ENCODE measurements around the gene ANGPT4. TPM values are rescaled to one million over a fixed set of nuclear protein-coding genes. Genes with fewer than 3 reads are reported as not detected.

ANGPT4 gene
- total and polyA plus RNA-seq, 4 donors = 0.30 to 0.57 (median 0.44) TPM

DNA sequence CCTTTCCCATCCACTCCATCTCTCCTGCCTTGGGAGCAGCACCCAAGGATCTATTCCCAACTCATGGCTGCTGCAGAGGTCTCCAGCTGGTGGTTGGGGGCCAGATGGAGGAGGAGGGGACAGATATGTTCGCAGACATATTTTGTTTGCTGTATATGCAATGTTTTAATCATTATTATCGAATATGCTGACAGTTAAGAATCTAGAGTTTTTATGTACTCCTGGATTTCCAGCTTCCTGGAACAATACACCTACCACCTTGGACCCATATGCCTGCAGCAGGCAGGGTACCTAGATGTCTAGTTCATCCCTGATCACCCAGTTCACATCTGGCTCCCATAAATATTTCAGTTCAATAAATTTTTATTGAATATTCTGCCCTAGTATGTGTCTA, 73.6 kb downstream of the ANGPT4 start:
- no peak overlapping the region for H3K4me3 ChIP-seq (ENCODE audit: low read depth, low read length)
- peaks cover 52% of the 10 kb centered on the region for H3K4me1 ChIP-seq (ENCODE audit: control insufficient read depth, insufficient read depth, low read length)
- DNase-seq (ENCODE audit: low read depth in 4 of 6, low spot score in 6 of 6) = no peak
- no CpG with 5 or more reads among the region's 2 CpGs for whole genome bisulfite sequencing (ENCODE audit: insufficient coverage)
- no peak overlapping the region for H3K27ac ChIP-seq (ENCODE audit: low read depth, low read length)
- H3K36me3 ChIP-seq (ENCODE audit: control insufficient read depth, insufficient read depth, low read length) = peaks cover 3% of the 10 kb centered on the region
- H3K27me3 ChIP-seq (ENCODE audit: control insufficient read depth, insufficient read depth, low read length) = peaks cover 24% of the 10 kb centered on the region
- H3K9me3 ChIP-seq (ENCODE audit: control insufficient read depth, insufficient read depth, low read length) = no peaks in the 10 kb centered on the region

DNA sequence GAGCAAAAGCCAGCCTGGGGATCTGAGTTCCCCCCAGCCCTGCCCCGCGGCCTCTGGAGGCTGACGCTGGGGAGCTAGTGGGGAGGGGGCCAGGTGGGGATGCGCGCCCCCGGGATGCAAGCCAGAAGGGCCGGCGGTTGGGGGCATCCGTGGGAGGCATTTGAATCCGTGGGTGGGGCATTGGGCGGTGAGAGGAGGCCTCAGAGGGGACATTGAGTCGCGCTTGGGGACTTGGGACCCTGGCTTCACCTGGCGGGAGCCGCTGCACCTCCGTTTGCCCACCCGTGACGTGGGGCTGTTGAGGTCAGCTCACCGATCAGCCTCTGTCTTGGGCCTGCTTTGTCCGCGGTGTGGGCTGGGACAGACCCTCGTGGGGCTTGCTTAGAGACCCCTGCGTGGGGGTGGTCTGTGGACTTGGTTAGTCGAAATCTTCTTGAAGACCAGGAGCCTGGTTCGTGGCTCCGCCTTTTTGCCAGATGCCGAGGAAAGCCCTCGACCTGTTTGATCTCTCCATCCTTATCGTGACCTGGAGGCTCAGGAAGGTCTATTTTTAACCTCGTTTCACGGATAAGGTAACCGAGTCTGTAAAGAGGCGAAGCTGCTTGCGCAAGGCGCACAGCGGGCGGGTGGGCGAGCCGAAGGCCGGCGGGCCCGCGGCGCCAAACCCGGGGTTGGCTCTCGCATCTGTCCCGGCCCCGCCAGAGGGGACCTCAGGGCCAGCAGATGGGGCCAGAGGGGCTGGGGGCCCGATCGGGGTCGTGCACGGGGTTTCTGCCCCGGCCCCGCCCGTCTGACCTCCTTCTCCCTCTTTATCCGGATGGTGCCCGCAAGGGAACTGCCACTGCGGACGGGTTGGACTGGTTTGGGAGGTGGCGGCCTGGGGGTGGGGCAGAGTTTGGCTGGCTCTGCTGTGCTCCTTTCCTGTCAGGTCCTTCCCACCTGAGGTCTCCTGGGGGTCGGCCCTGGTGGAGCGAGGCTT, 74.3 kb downstream of the ANGPT4 start:
- no peaks in the 10 kb centered on the region for H3K9me3 ChIP-seq (ENCODE audit: control insufficient read depth, insufficient read depth, low read length)
- peak in 1 of 6 donors; percentile 22 for DNase-seq (ENCODE audit: low read depth in 4 of 6, low spot score in 6 of 6)
- H3K36me3 ChIP-seq (ENCODE audit: control insufficient read depth, insufficient read depth, low read length) = peaks cover 3% of the 10 kb centered on the region
- peaks cover 46% of the 10 kb centered on the region for H3K4me1 ChIP-seq (ENCODE audit: control insufficient read depth, insufficient read depth, low read length)
- 19% methylated on average over 51 of the region's 62 CpGs for WGBS (ENCODE audit: insufficient coverage)
- H3K27me3 ChIP-seq (ENCODE audit: control insufficient read depth, insufficient read depth, low read length) = peaks cover 24% of the 10 kb centered on the region
- peak overlapping the region; percentile 26 for H3K4me3 ChIP-seq (ENCODE audit: low read depth, low read length)
- no peak overlapping the region for H3K27ac ChIP-seq (ENCODE audit: low read depth, low read length)

DNA sequence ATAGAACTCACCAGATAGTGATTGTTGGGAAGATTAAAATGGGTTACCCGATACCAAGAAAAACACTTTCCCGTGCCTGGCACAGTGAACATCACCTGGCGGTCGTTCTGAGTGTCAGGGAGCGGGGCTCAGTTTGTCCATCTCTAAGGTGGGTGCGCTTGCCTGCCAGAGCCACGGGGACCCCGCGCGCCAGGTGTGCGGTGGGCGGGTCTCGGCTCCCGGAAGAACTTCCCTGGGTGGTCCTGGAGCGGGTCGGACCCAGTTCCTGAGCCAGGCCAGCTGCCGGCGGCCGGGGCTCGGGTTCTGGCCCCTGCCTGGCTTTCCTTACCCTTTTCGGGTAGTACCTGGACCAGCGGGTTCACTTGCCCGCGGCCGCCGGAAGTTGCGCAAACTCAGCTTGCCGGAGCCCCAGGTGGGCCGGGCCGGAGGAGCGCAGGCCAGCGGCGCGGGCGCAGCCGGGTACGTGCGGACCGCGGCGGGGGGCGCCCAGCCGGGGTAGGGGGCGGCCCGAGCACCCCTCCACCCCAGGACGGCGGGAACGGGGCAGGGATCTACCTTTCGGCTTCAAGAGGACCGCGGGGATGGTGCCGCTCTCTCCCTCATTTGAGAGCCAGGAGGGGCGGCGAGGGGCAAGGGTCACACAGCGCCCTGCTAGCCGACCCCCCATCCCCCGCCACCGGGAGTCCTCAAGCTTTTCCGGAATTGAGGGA, 75.1 kb downstream of the ANGPT4 start:
- H3K9me3 ChIP-seq (ENCODE audit: control insufficient read depth, insufficient read depth, low read length) = no peaks in the 10 kb centered on the region
- H3K4me3 ChIP-seq (ENCODE audit: low read depth, low read length) = peak overlapping the region; percentile 26
- H3K4me1 ChIP-seq (ENCODE audit: control insufficient read depth, insufficient read depth, low read length) = peaks cover 37% of the 10 kb centered on the region
- WGBS (ENCODE audit: insufficient coverage) = 14% methylated on average over 51 of the region's 59 CpGs
- DNase-seq (ENCODE audit: low read depth in 4 of 6, low spot score in 6 of 6) = no peak
- peaks cover 3% of the 10 kb centered on the region for H3K36me3 ChIP-seq (ENCODE audit: control insufficient read depth, insufficient read depth, low read length)
- H3K27me3 ChIP-seq (ENCODE audit: control insufficient read depth, insufficient read depth, low read length) = peaks cover 24% of the 10 kb centered on the region
- H3K27ac ChIP-seq (ENCODE audit: low read depth, low read length) = no peak overlapping the region

DNA sequence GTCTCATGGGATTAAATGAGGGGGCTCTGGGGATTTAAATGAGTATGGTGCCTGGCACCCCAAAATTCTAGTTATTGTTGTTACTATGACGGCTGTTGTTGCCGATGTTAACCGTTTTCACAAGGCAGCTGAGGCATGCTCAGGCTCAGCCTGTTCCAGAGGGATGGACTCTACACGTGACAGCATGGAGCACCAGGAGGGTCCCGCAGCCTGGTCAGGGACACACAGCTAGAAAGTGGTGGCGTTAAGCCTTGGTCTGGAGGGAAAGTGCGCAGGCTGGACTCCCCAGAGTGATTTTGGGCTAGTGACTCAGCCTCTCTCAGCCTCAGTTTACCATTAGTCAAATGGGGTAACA, 75.7 kb downstream of the ANGPT4 start:
- Histone ChIP-seq H3K27me3 (ENCODE audit: control insufficient read depth, insufficient read depth, low read length) (peaks cover 24% of the 10 kb centered on the region), H3K9me3 (ENCODE audit: control insufficient read depth, insufficient read depth, low read length) (no peaks in the 10 kb centered on the region), H3K36me3 (ENCODE audit: control insufficient read depth, insufficient read depth, low read length) (peaks cover 3% of the 10 kb centered on the region), H3K4me3 (ENCODE audit: low read depth, low read length) (no peak overlapping the region), H3K27ac (ENCODE audit: low read depth, low read length) (no peak overlapping the region), H3K4me1 (ENCODE audit: control insufficient read depth, insufficient read depth, low read length) (peaks cover 34% of the 10 kb centered on the region)
- no peak for DNase-seq (ENCODE audit: low read depth in 4 of 6, low spot score in 6 of 6)
- WGBS (ENCODE audit: insufficient coverage) = 81% methylated on average over 5 of the region's 7 CpGs

DNA sequence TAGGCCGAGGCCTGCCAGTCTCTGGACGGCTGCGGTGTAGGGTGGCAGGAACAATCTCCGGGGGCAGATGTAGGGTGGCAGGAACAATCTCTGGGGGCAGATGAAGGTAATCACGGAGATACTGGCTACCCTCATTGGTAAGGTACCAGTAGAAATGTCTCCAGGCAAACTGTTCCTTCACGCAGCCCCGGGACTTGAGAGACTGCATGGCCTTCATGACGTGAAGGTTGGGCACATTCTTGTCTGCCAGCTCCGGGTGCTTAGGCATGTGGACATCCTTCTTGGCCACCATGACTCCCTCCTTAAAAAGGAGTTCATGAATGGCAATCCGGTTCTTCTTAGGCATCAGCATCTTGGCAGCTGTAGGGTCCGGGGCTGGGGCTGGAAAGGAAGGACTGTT, 76.5 kb downstream of the ANGPT4 start:
- 98% methylated on average over 7 of the region's 11 CpGs for WGBS (ENCODE audit: insufficient coverage)
- Histone ChIP-seq H3K36me3 (ENCODE audit: control insufficient read depth, insufficient read depth, low read length) (no peaks in the 10 kb centered on the region), H3K9me3 (ENCODE audit: control insufficient read depth, insufficient read depth, low read length) (no peaks in the 10 kb centered on the region), H3K4me1 (ENCODE audit: control insufficient read depth, insufficient read depth, low read length) (peaks cover 33% of the 10 kb centered on the region), H3K27ac (ENCODE audit: low read depth, low read length) (no peak overlapping the region), H3K4me3 (ENCODE audit: low read depth, low read length) (no peak overlapping the region), H3K27me3 (ENCODE audit: control insufficient read depth, insufficient read depth, low read length) (peaks cover 24% of the 10 kb centered on the region)
- DNase-seq (ENCODE audit: low read depth in 4 of 6, low spot score in 6 of 6) = no peak

DNA sequence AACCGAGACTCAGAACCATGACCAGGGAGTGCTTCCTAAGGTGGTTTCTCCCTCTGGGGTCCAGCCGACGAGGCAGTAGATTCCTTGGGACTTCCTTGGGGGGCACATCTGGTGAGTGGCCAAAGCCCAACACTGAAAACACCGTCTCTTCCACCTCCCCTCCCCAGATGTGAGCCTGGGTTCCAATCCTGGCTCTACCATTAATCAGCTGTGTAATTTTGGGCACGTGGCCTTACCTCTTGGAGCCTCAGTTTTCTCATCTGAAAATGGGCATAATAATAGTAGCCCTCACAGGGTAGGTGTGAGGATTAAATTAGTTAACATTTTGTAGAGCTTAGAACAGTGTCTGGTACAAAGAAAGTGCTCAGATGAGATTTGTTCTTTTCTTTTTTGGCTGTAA, 77.1 kb downstream of the ANGPT4 start:
- peaks cover 33% of the 10 kb centered on the region for H3K4me1 ChIP-seq (ENCODE audit: control insufficient read depth, insufficient read depth, low read length)
- H3K27me3 ChIP-seq (ENCODE audit: control insufficient read depth, insufficient read depth, low read length) = peaks cover 24% of the 10 kb centered on the region
- no peaks in the 10 kb centered on the region for H3K36me3 ChIP-seq (ENCODE audit: control insufficient read depth, insufficient read depth, low read length)
- no peak overlapping the region for H3K27ac ChIP-seq (ENCODE audit: low read depth, low read length)
- 80% methylated on average over 5 of the region's 5 CpGs for WGBS (ENCODE audit: insufficient coverage)
- DNase-seq (ENCODE audit: low read depth in 4 of 6, low spot score in 6 of 6) = no peak
- no peaks in the 10 kb centered on the region for H3K9me3 ChIP-seq (ENCODE audit: control insufficient read depth, insufficient read depth, low read length)
- H3K4me3 ChIP-seq (ENCODE audit: low read depth, low read length) = no peak overlapping the region

DNA sequence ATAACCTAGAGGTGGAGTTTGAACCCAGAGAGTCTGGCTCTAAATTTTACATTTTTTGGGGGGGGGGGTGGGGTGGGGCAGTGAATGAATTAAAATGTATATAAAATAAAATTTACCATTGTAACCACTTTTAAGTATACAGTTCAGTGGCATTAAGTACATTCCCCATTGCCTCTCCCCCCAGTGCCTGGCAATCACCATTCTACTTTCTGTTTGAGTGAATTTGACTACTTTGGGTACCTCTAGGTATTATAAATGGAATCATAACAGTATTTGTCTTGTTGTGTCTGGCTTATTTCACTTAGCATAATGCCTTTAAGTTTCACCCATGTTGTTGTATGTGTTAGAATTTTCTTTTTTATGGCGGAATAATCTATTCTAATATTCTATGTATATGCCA, 79.9 kb downstream of the ANGPT4 start:
- Histone ChIP-seq H3K27me3 (ENCODE audit: control insufficient read depth, insufficient read depth, low read length) (peaks cover 10% of the 10 kb centered on the region), H3K4me3 (ENCODE audit: low read depth, low read length) (no peak overlapping the region), H3K9me3 (ENCODE audit: control insufficient read depth, insufficient read depth, low read length) (no peaks in the 10 kb centered on the region), H3K27ac (ENCODE audit: low read depth, low read length) (no peak overlapping the region), H3K4me1 (ENCODE audit: control insufficient read depth, insufficient read depth, low read length) (peaks cover 26% of the 10 kb centered on the region), H3K36me3 (ENCODE audit: control insufficient read depth, insufficient read depth, low read length) (no peaks in the 10 kb centered on the region)
- no peak for DNase-seq (ENCODE audit: low read depth in 4 of 6, low spot score in 6 of 6)
- no CpG with 5 or more reads among the region's 1 CpG for WGBS (ENCODE audit: insufficient coverage)

DNA sequence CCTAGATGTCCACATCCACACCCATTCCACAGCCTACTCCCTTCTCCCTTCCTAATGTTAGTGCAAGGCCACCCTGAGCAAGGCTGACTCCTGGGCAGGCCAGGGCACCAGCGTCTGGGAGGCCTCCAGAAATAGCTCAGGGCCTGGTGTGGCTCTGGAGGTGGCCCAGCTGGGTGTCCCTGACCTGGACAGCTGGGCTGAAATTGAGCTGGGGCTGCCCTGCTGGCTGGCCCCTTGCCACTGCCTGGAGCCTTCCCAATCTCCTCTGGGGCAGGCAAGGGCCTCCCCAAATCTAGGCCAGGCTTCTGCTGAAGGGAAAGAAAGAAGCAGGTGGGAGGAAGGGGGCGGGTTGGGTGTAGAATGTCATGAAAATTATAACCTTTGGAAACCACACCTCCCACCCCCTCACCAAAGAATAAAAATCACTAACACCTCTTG, 80.5 kb downstream of the ANGPT4 start:
- no peak for DNase-seq (ENCODE audit: low read depth in 4 of 6, low spot score in 6 of 6)
- H3K9me3 ChIP-seq (ENCODE audit: control insufficient read depth, insufficient read depth, low read length) = no peaks in the 10 kb centered on the region
- WGBS (ENCODE audit: insufficient coverage) = 50% methylated on average over 1 of the region's 2 CpGs
- H3K4me1 ChIP-seq (ENCODE audit: control insufficient read depth, insufficient read depth, low read length) = peaks cover 21% of the 10 kb centered on the region
- H3K27me3 ChIP-seq (ENCODE audit: control insufficient read depth, insufficient read depth, low read length) = peaks cover 6% of the 10 kb centered on the region
- H3K36me3 ChIP-seq (ENCODE audit: control insufficient read depth, insufficient read depth, low read length) = no peaks in the 10 kb centered on the region
- H3K27ac ChIP-seq (ENCODE audit: low read depth, low read length) = no peak overlapping the region
- H3K4me3 ChIP-seq (ENCODE audit: low read depth, low read length) = no peak overlapping the region

DNA sequence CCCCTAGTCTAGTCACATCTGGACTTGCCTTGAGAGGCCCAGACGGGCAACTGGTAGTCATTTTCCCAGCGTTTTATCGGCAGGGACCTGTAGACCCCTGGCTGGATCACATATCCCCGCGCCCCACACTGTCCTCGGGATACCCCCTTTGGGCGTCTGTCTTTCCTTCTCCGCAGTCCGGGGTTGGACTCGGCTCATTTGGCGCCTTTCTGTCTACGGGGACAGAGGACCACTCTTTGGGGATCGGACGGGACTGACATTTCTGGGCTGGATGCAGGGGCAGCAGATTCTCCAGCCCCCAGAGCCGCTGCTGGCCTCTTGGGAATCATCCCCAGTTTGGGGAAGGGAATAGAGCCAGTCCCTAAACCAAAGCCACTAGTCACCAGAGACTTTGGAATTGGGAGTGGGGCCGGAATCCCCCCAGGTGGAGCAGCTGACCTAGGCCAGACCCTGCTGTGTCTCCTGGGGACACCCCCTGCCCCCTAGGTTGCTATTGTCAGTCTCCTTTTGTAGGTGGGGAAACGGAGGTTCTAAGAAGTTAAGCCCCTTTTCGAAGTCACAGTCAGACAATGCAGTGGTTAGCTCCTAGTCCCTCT, 81.9 kb downstream of the ANGPT4 start:
- peak overlapping the region; percentile 77 for H3K4me3 ChIP-seq (ENCODE audit: low read depth, low read length)
- no peaks in the 10 kb centered on the region for H3K27me3 ChIP-seq (ENCODE audit: control insufficient read depth, insufficient read depth, low read length)
- H3K9me3 ChIP-seq (ENCODE audit: control insufficient read depth, insufficient read depth, low read length) = no peaks in the 10 kb centered on the region
- peaks cover 19% of the 10 kb centered on the region for H3K4me1 ChIP-seq (ENCODE audit: control insufficient read depth, insufficient read depth, low read length)
- no peak for DNase-seq (ENCODE audit: low read depth in 4 of 6, low spot score in 6 of 6)
- 4% methylated on average over 17 of the region's 18 CpGs for WGBS (ENCODE audit: insufficient coverage)
- no peaks in the 10 kb centered on the region for H3K36me3 ChIP-seq (ENCODE audit: control insufficient read depth, insufficient read depth, low read length)
- H3K27ac ChIP-seq (ENCODE audit: low read depth, low read length) = no peak overlapping the region
